H1 (cell line): ENCODE measurements around the gene PPM1F. TPM values are rescaled to one million over a fixed set of nuclear protein-coding genes. Genes with fewer than 3 reads are reported as not detected.

ENCODE experiments used
- CTCF ChIA-PET: fragments of 300-600 bp; sonication (Branson Sonifier 250); formaldehyde crosslinking; loops from one replicate; lab custom pipeline; 2021; ENCODE audit not compliant: partially characterized antibody; lab: Charles Lee
- POLR2A ChIA-PET: fragments of 300-600 bp; sonication (Branson Sonifier 250); formaldehyde crosslinking; loops from one replicate; lab custom pipeline; 2021; ENCODE audit warnings: inconsistent platforms; ENCODE audit not compliant: partially characterized antibody; lab: Charles Lee
- DNase-seq, 2 experiments: peaks; one replicate each; pipeline versions ENCODE4 v3.0.0 to v3.0.0-alpha.2; 2010 to 2022; ENCODE audit warnings: low spot score in 2 of 2, low read depth in 1 of 2, mixed read lengths in 1 of 2
- FAIRE-seq: peaks from 2 replicates; lab custom pipeline; 2011; peaks lifted over from hg19 to GRCh38; lab: Jason Lieb, UNC
- H2AFZ ChIP-seq: 2 replicates; pipeline ENCODE4 v1.8.1; 2012; ENCODE audit warnings: low read length, inconsistent platforms
- H2AK5ac ChIP-seq: 2 replicates; pipeline ENCODE4 v1.6.1; 2013; ENCODE audit warnings: low read depth, low read length
- H2BK120ac ChIP-seq: replicated peaks from 2 replicates; pipeline ENCODE3; 2013; ENCODE audit warnings: low read depth, low read length, inconsistent platforms
- H2BK12ac ChIP-seq: 2 replicates; pipeline ENCODE4 v1.6.1; 2013; ENCODE audit warnings: low read depth, low read length
- H2BK15ac ChIP-seq: 2 replicates; pipeline ENCODE4 v1.6.1; 2013; ENCODE audit warnings: low read length
- H2BK20ac ChIP-seq: 2 replicates; pipeline ENCODE4 v1.6.1; 2013; ENCODE audit warnings: low read length
- H2BK5ac ChIP-seq: 2 replicates; pipeline ENCODE4 v1.6.1; 2013; ENCODE audit warnings: low read depth, low read length
- H3K14ac ChIP-seq: 2 replicates; pipeline ENCODE4 v1.6.1; 2013; ENCODE audit warnings: inconsistent platforms; ENCODE audit not compliant: insufficient read length
- H3K18ac ChIP-seq: 2 replicates; pipeline ENCODE4 v1.6.1; 2013; ENCODE audit warnings: low read length; ENCODE audit errors: extremely low read depth
- H3K23ac ChIP-seq: 2 replicates; pipeline ENCODE4 v1.6.1; 2013; ENCODE audit warnings: inconsistent platforms; ENCODE audit not compliant: insufficient read length
- H3K23me2 ChIP-seq: 2 replicates; pipeline ENCODE4 v1.6.1; 2013; ENCODE audit warnings: low read depth, low read length
- H3K27ac ChIP-seq: 2 replicates; pipeline ENCODE4 v1.6.1; 2011; ENCODE audit warnings: low read depth, low read length, inconsistent platforms
- H3K27me3 ChIP-seq, 4 experiments: replicated peaks in 1 of 4; 1 replicate in 1 of 4; 2 replicates in 3 of 4; pipeline versions ENCODE4 v1.6.1 to v1.8.1; 2011 to 2013; ENCODE audit warnings: low read length in 3 of 4, mild to moderate bottlenecking in 3 of 4, inconsistent platforms in 2 of 4, mixed read lengths in 2 of 4, moderate library complexity in 1 of 4; ENCODE audit not compliant: control insufficient read depth in 3 of 4, insufficient read depth in 3 of 4; ENCODE audit errors: extremely low read depth in 1 of 4
- H3K36me3 ChIP-seq, 4 experiments: 2 replicates each; pipeline versions ENCODE4 v1.6.1 to v1.8.1; 2011 to 2013; ENCODE audit warnings: mild to moderate bottlenecking in 4 of 4, low read length in 3 of 4, moderate library complexity in 2 of 4, control low read depth in 1 of 4, inconsistent platforms in 1 of 4; ENCODE audit not compliant: insufficient read depth in 4 of 4, control insufficient read depth in 2 of 4
- H3K4ac ChIP-seq: replicated peaks from 2 replicates; pipeline ENCODE3; 2013; ENCODE audit warnings: low read length, low read depth, mixed read lengths, inconsistent platforms; ENCODE audit not compliant: insufficient read length
- H3K4me1 ChIP-seq, 4 experiments: replicated peaks in 1 of 4; 1 replicate in 1 of 4; 2 replicates in 3 of 4; pipeline versions ENCODE4 v1.6.1 to v1.8.1; 2011 to 2013; ENCODE audit warnings: low read length in 3 of 4, inconsistent platforms in 2 of 4, mixed read lengths in 1 of 4; ENCODE audit not compliant: insufficient read depth in 4 of 4, control insufficient read depth in 3 of 4
- H3K4me2 ChIP-seq, 2 experiments: 2 replicates each; pipeline versions ENCODE4 v1.6.1 to v1.8.1; 2011 to 2013; ENCODE audit warnings: low read depth in 2 of 2, low read length in 2 of 2, control low read depth in 1 of 2, inconsistent platforms in 1 of 2, mild to moderate bottlenecking in 1 of 2; ENCODE audit not compliant: insufficient read depth in 1 of 2
- H3K4me3 ChIP-seq, 4 experiments: fragments of 200-600, 300-600 bp in 1 of 4; sonication (generic), shearing (Covaris generic), sonication (Bioruptor Twin) in 1 of 4; 2 replicates each; pipeline versions ENCODE4 v1.5.1 to v1.8.1; 2011 to 2016; ENCODE audit warnings: low read length in 4 of 4, low read depth in 3 of 4, control low read depth in 2 of 4, inconsistent platforms in 2 of 4, mild to moderate bottlenecking in 2 of 4, mixed read lengths in 1 of 4, moderate library complexity in 1 of 4; ENCODE audit not compliant: insufficient read depth in 2 of 4; ENCODE audit errors: extremely low read depth in 1 of 4
- H3K56ac ChIP-seq: replicated peaks from 2 replicates; pipeline ENCODE3; 2013; ENCODE audit warnings: low read depth, mild to moderate bottlenecking, mixed read lengths, low read length, inconsistent platforms; ENCODE audit not compliant: insufficient read length
- H3K79me1 ChIP-seq: 2 replicates; pipeline ENCODE4 v1.6.1; 2013; ENCODE audit warnings: low read depth, low read length, control low read depth
- H3K79me2 ChIP-seq, 2 experiments: 2 replicates each; pipeline versions ENCODE4 v1.6.1 to v1.8.1; 2012 to 2013; ENCODE audit warnings: low read length in 2 of 2, mild to moderate bottlenecking in 2 of 2, inconsistent platforms in 1 of 2; ENCODE audit not compliant: insufficient read depth in 2 of 2, control insufficient read depth in 1 of 2
- H3K9ac ChIP-seq, 4 experiments: replicated peaks in 1 of 4; 1 replicate in 1 of 4; 2 replicates in 3 of 4; pipeline versions ENCODE4 v1.6.1 to v1.8.1; 2011 to 2013; ENCODE audit warnings: low read depth in 3 of 4, low read length in 3 of 4, control low read depth in 2 of 4, mild to moderate bottlenecking in 2 of 4, moderate library complexity in 2 of 4, inconsistent platforms in 1 of 4; ENCODE audit errors: extremely low read depth in 1 of 4
- H3K9me3 ChIP-seq, 2 experiments: 2 replicates each; pipeline versions ENCODE4 v1.6.1 to v1.8.1; 2012 to 2013; ENCODE audit warnings: mild to moderate bottlenecking in 2 of 2, moderate library complexity in 2 of 2, control low read depth in 1 of 2, inconsistent platforms in 1 of 2, low read depth in 1 of 2, low read length in 1 of 2, mixed read lengths in 1 of 2; ENCODE audit not compliant: insufficient read depth in 2 of 2
- H4K20me1 ChIP-seq, 2 experiments: replicated peaks in 1 of 2; 2 replicates each; pipeline versions ENCODE3 to v1.8.1; 2011 to 2013; ENCODE audit warnings: inconsistent platforms in 2 of 2, low read length in 2 of 2, mild to moderate bottlenecking in 1 of 2; ENCODE audit not compliant: insufficient read depth in 2 of 2, control insufficient read depth in 1 of 2
- H4K5ac ChIP-seq: 2 replicates; pipeline ENCODE4 v1.6.1; 2013; ENCODE audit warnings: low read length, low read depth, mixed read lengths, inconsistent platforms; ENCODE audit not compliant: insufficient read length
- H4K8ac ChIP-seq: 2 replicates; pipeline ENCODE4 v1.8.0; 2013; ENCODE audit warnings: mild to moderate bottlenecking, moderate library complexity, low read length, inconsistent platforms; ENCODE audit not compliant: insufficient read depth; ENCODE audit errors: extremely low read depth
- H4K91ac ChIP-seq: replicated peaks from 2 replicates; pipeline ENCODE3; 2013; ENCODE audit warnings: low read length, mixed read lengths, inconsistent platforms; ENCODE audit not compliant: insufficient read length
- ASH2L ChIP-seq: fragments of 200-600, 300-600 bp; sonication (generic); IDR thresholded peaks from one replicate; pipeline ENCODE4 v1.7.1; 2017; ENCODE audit warnings: low read length
- CBX5 ChIP-seq: fragments of 300-800, 300-1000 bp; sonication (generic); IDR thresholded peaks from 2 replicates; pipeline ENCODE4 v1.7.1; 2016; ENCODE audit warnings: antibody characterized with exemption, low read length, low read depth
- CEBPB ChIP-seq: IDR thresholded peaks from 2 replicates; pipeline ENCODE4 v1.6.1; 2012; ENCODE audit warnings: low read depth, low read length
- CHD2 ChIP-seq: IDR thresholded peaks from 2 replicates; pipeline ENCODE4 v1.6.1; 2012; ENCODE audit warnings: low read length, improper control_type of control experiment
- EGR1 ChIP-seq: IDR thresholded peaks from 2 replicates; pipeline ENCODE4 v1.6.1; 2011; ENCODE audit warnings: low read depth, low read length, borderline replicate concordance
- FOSL1 ChIP-seq: IDR thresholded peaks from 2 replicates; pipeline ENCODE4 v1.6.1; 2011; ENCODE audit warnings: mild to moderate bottlenecking, low read depth, low read length, moderate library complexity; ENCODE audit not compliant: insufficient read depth
- GTF2F1 ChIP-seq: IDR thresholded peaks from 2 replicates; pipeline ENCODE4 v1.6.1; 2012; ENCODE audit warnings: low read depth, low read length, improper control_type of control experiment, borderline replicate concordance
- NANOG ChIP-seq: IDR thresholded peaks from 2 replicates; pipeline ENCODE4 v1.6.1; 2011; ENCODE audit warnings: low read length, low read depth, mild to moderate bottlenecking, inconsistent platforms; ENCODE audit not compliant: insufficient read depth, poor library complexity, severe bottlenecking
- POLR2A ChIP-seq, 2 experiments: IDR thresholded peaks; 1 replicate in 1 of 2; 2 replicates in 1 of 2; pipeline ENCODE4 v1.6.1; 2011; ENCODE audit warnings: low read depth in 2 of 2, low read length in 2 of 2, mild to moderate bottlenecking in 2 of 2; ENCODE audit errors: control extremely low read depth in 1 of 2
- RAD21 ChIP-seq, 2 experiments: IDR thresholded peaks in 1 of 2; conservative IDR thresholded peaks in 1 of 2; 2 replicates each; pipeline ENCODE4 v1.6.1; 2011; ENCODE audit warnings: low read depth in 2 of 2, low read length in 2 of 2, improper control_type of control experiment in 1 of 2, inconsistent platforms in 1 of 2, mild to moderate bottlenecking in 1 of 2, moderate library complexity in 1 of 2
- RBBP5 ChIP-seq: IDR thresholded peaks from 2 replicates; pipeline ENCODE4 v1.7.1; 2012; ENCODE audit warnings: low read depth, mild to moderate bottlenecking, inconsistent platforms, low read length, moderate library complexity, borderline replicate concordance
- RNF2 ChIP-seq: fragments of 200-900, 300-1000 bp; sonication (generic); IDR thresholded peaks from 2 replicates; pipeline ENCODE4 v1.7.1; 2016; ENCODE audit warnings: borderline replicate concordance, low read depth, mild to moderate bottlenecking, antibody characterized with exemption, low read length; ENCODE audit not compliant: poor library complexity, severe bottlenecking; ENCODE audit errors: missing control alignments
- SIX5 ChIP-seq: IDR thresholded peaks from 2 replicates; pipeline ENCODE4 v1.6.1; 2011; ENCODE audit warnings: mild to moderate bottlenecking, low read depth, low read length
- TAF1 ChIP-seq: IDR thresholded peaks from 2 replicates; pipeline ENCODE4 v1.6.1; 2011; ENCODE audit warnings: mild to moderate bottlenecking, low read depth, low read length
- TCF12 ChIP-seq: IDR thresholded peaks from 2 replicates; pipeline ENCODE4 v1.6.1; 2011; ENCODE audit warnings: low read depth, mild to moderate bottlenecking, low read length
- WGBS, 2 experiments: shearing (Covaris generic) in 1 of 2; methylation state at CpG; one replicate each; pipeline versions ENCODE4 v1.1.6 to v1.1.7; 2013 to 2015; ENCODE audit warnings: low lambda C conversion rate in 2 of 2, mixed read lengths in 2 of 2, inconsistent platforms in 1 of 2, low coverage in 1 of 2, missing lambda C conversion rate in 1 of 2; ENCODE audit not compliant: insufficient replicate concordance in 2 of 2, insufficient coverage in 1 of 2, insufficient read length in 1 of 2; ENCODE audit errors: extremely low coverage in 1 of 2, missing lambda C conversion rate in 1 of 2; 5-methylcytosine and 5-hydroxymethylcytosine counted together
- polyA plus RNA-seq, 7 experiments: library from polyadenylated mRNA; depleted of rRNA in 3 of 7; stranded (reverse) in 5 of 7; unstranded in 2 of 7; fragments of >200 nt in 5 of 7; fragments of 200-250 nt in 2 of 7; gene quantifications; 1 replicate in 5 of 7; 2 replicates in 1 of 7; 4 replicates in 1 of 7; pipeline versions ENCODE4 v1.2.1 to v1.2.3, GENCODE V29; 2011 to 2013; ENCODE audit warnings: missing spikeins in 2 of 7, mixed read lengths in 2 of 7
- total RNA-seq: library from RNA; stranded (reverse); fragmentation: NEBNext Ultra II Directional; extraction: Animal tissue kit (Norgen Biotek cat#: 25700); gene quantifications from 2 replicates; pipeline ENCODE4 v1.2.1, GENCODE V29; 2021

PPM1F gene
- total and polyA plus RNA-seq, 2 of the 8 experiments (the other 6 are each of a cell fraction or from before 2014, with no cell fraction given) = 12.4 to 22.8 TPM

DNA sequence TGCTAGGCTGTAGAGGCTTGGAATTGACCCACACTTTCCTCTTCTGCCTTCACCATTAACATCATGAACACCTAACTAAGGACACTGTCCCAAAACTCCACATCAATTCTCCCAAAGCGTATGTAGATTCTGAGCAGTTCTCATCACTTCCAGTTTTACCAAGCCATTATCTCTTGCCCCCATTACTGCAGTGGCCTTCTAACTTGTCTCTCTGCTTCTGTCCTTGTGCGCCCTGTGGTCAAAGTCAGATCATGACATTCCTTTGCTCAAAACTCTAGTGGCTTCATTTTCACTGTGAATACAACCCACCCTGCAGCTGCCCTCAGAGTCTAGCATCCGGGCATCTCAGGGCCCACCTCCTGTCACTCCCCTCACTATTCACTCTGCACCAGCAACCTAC lies 43.0 kb upstream of the PPM1F start:
- Histone ChIP-seq H4K8ac (no peak overlapping the region), H4K5ac (no peak overlapping the region), H3K27me3 (peaks cover 51 to 98% (median 93%) of the 10 kb centered on the region in 4 experiments), H3K9ac (no peak overlapping the region), H3K4me1 (no peaks in the 10 kb centered on the region), H2BK5ac (no peak overlapping the region), H3K18ac (no peak overlapping the region), H3K14ac (no peak overlapping the region), H3K4me3 (no peak overlapping the region), H4K20me1 (peaks cover 0 to 3% of the 10 kb centered on the region in 2 experiments), H3K36me3 (no peaks in the 10 kb centered on the region), H2BK20ac (no peak overlapping the region), H3K4ac (no peak overlapping the region), H3K79me2 (no peaks in the 10 kb centered on the region), H3K56ac (no peak overlapping the region), H2AK5ac (no peak overlapping the region), H3K23ac (no peak overlapping the region), H3K23me2 (no peaks in the 10 kb centered on the region), H2AFZ (no peak overlapping the region), H3K4me2 (no peak overlapping the region)
- 77% methylated on average over 3 of the region's 3 CpGs; no CpG with 5 or more reads in 1 of the 2 experiments for WGBS, 2 experiments
- CTCF ChIA-PET = interaction anchor here (0.6 to 2.6 kb wide), 5 partner anchors 10 to 142 kb away, joined by 3 to 12 read pairs (median 4); no protein-coding TSS in a partner anchor
- DNase-seq = no peak
- TF ChIP-seq CBX5 (no peak), POLR2A (IDR thresholded peaks at IDR 0.05; ENCODE audit: control extremely low read depth in 1 of 2, low read depth in 2 of 2, low read length in 2 of 2) (no peak), ASH2L (no peak), RBBP5 (no peak), SIX5 (no peak), EGR1 (no peak), CEBPB (no peak), TAF1 (no peak), RNF2 (no peak), NANOG (no peak), CHD2 (no peak), GTF2F1 (no peak), FOSL1 (no peak), RAD21 (IDR thresholded peaks at IDR 0.05 in 1 of 2, conservative IDR thresholded peaks at IDR 0.05 in 1 of 2; ENCODE audit: low read depth in 2 of 2, low read length in 2 of 2) (no peak), TCF12 (no peak)
- TF ChIP-seq, all 59 proteins: peak for 0
- H3K79me1 ChIP-seq = no peaks in the 10 kb centered on the region
- no peak overlapping the region for H4K91ac ChIP-seq
- no peak overlapping the region for H2BK15ac ChIP-seq
- H3K27ac ChIP-seq = no peak overlapping the region
- FAIRE-seq = no peak
- H2BK12ac ChIP-seq = no peak overlapping the region
- POLR2A ChIA-PET = no interaction called here
- H2BK120ac ChIP-seq = no peak overlapping the region
- H3K9me3 ChIP-seq = no peaks in the 10 kb centered on the region
